HepG2 (cell line): Measurements from ENCODE around the gene ZNF792. TPM values are rescaled to one million over a fixed set of nuclear protein-coding genes. Genes with fewer than 3 reads are reported as not detected.
A peak's percentile ranks its signal among the peaks of the same experiment; 100 is the strongest.

Experiments
- ATAC-seq: fragments of 200-7000 bp; cut with Tn5 transposase; 3 replicates; pipeline ENCODE4 v1.9.1; 2020; ENCODE audit warnings: mild to moderate bottlenecking, moderate library complexity
- BruUV-seq: library from RNA; stranded (reverse); fragments of 400-500 nt; replicated peaks from 2 replicates; lab custom pipeline; 2021; lab: Mats Ljungman, UMichigan
- CTCF ChIA-PET: fragments of 300-600 bp; formaldehyde crosslinking; extraction: SDS; loops from one replicate; lab custom pipeline; 2021; ENCODE audit warnings: low total read pairs, inconsistent platforms, low intra/inter-chr PET ratio; lab: Yijun Ruan, JAX
- POLR2A ChIA-PET: fragments of 350-600 bp; sonication (Branson Sonifier 250); formaldehyde crosslinking; loops from one replicate; lab custom pipeline; 2020; ENCODE audit warnings: antibody characterized with exemption, inconsistent platforms; lab: Yijun Ruan, JAX
- DNase-seq: peaks from one replicate; pipeline ENCODE4 v3.0.0-alpha.2; 2015; ENCODE audit warnings: low spot score
- FAIRE-seq: peaks from 3 replicates; lab custom pipeline; 2011; peaks lifted over from hg19 to GRCh38; lab: Jason Lieb, UNC
- H2AFZ ChIP-seq: one replicate; pipeline ENCODE4 v1.6.1; 2011; ENCODE audit warnings: low read length, inconsistent platforms
- H3K27ac ChIP-seq: fragments of 300-600 bp; 3 replicates; pipeline ENCODE4 v1.8.0; 2011; ENCODE audit warnings: mixed run types, mild to moderate bottlenecking, mixed read lengths, low read length, inconsistent platforms; ENCODE audit not compliant: insufficient read depth; ENCODE audit errors: extremely low read length
- H3K27me3 ChIP-seq, 2 experiments: fragments of 200-600 bp in 1 of 2; 2 replicates in 1 of 2; 3 replicates in 1 of 2; pipeline versions ENCODE4 v1.6.0 to v1.8.0; 2011; ENCODE audit warnings: low read length in 2 of 2, mild to moderate bottlenecking in 2 of 2, moderate library complexity in 2 of 2, inconsistent platforms in 1 of 2; ENCODE audit not compliant: insufficient read depth in 2 of 2, control insufficient read depth in 1 of 2
- H3K36me3 ChIP-seq, 2 experiments: fragments of 200-600 bp in 1 of 2; replicated peaks in 1 of 2; 2 replicates in 1 of 2; 3 replicates in 1 of 2; pipeline versions ENCODE4 v1.5.1 to v1.8.0; 2011; ENCODE audit warnings: low read length in 2 of 2, inconsistent platforms in 1 of 2; ENCODE audit not compliant: insufficient read depth in 2 of 2, control insufficient read depth in 1 of 2
- H3K4me1 ChIP-seq: 2 replicates; pipeline ENCODE4 v1.5.1; 2012; ENCODE audit warnings: low read length, inconsistent platforms; ENCODE audit not compliant: insufficient read depth
- H3K4me2 ChIP-seq: 2 replicates; pipeline ENCODE4 v1.6.0; 2011; ENCODE audit warnings: low read depth, low read length, inconsistent platforms
- H3K4me3 ChIP-seq, 3 experiments: fragments of 200-600 bp in 1 of 3; sonication (generic), shearing (Covaris generic) in 1 of 3; replicated peaks in 1 of 3; 2 replicates each; pipeline ENCODE4 v1.5.1; 2011 to 2016; ENCODE audit warnings: low read length in 3 of 3, inconsistent platforms in 2 of 3, low read depth in 2 of 3, mild to moderate bottlenecking in 2 of 3, control low read depth in 1 of 3, mixed read lengths in 1 of 3; ENCODE audit not compliant: insufficient read depth in 1 of 3
- H3K79me2 ChIP-seq: one replicate; pipeline ENCODE4 v1.6.1; 2011; ENCODE audit warnings: low read length, inconsistent platforms; ENCODE audit not compliant: insufficient read depth
- H3K9ac ChIP-seq: 2 replicates; pipeline ENCODE4 v1.6.0; 2011; ENCODE audit warnings: mild to moderate bottlenecking, low read depth, low read length, inconsistent platforms; ENCODE audit not compliant: insufficient read depth
- H3K9me3 ChIP-seq: 2 replicates; pipeline ENCODE4 v1.5.1; 2012; ENCODE audit warnings: mild to moderate bottlenecking, low read length
- H4K20me1 ChIP-seq: 2 replicates; pipeline ENCODE4 v1.6.0; 2011; ENCODE audit warnings: inconsistent platforms, mild to moderate bottlenecking, low read length, moderate library complexity; ENCODE audit not compliant: insufficient read depth
- KDM5B ChIP-seq: sonication (generic); formaldehyde crosslinking; IDR thresholded peaks from 2 replicates; pipeline ENCODE4 v1.4.0; 2020; ENCODE audit warnings: missing genetic modification reagents, mild to moderate bottlenecking, borderline replicate concordance
- NRL ChIP-seq: sonication (generic); formaldehyde crosslinking; IDR thresholded peaks from 2 replicates; pipeline ENCODE4 v1.5.0; 2020; ENCODE audit warnings: missing genetic modification reagents, mild to moderate bottlenecking, moderate library complexity, borderline replicate concordance
- SAP130 ChIP-seq: IDR thresholded peaks from 2 replicates; pipeline ENCODE4 v1.6.1; 2016; ENCODE audit warnings: low read depth
- ZMAT3 ChIP-seq: sonication (generic); formaldehyde crosslinking; conservative IDR thresholded peaks from 2 replicates; pipeline ENCODE4 v1.7.0; 2021; ENCODE audit warnings: missing genetic modification reagents
- ZNF101 ChIP-seq: sonication (generic); formaldehyde crosslinking; IDR thresholded peaks from 2 replicates; pipeline ENCODE4 v1.4.0; 2020; ENCODE audit warnings: mild to moderate bottlenecking, low read depth, missing genetic modification reagents, borderline replicate concordance
- ZNF280B ChIP-seq: sonication (generic); formaldehyde crosslinking; IDR thresholded peaks from 2 replicates; pipeline ENCODE4 v1.5.0; 2020; ENCODE audit warnings: missing genetic modification reagents, mild to moderate bottlenecking, borderline replicate concordance
- ZNF609 ChIP-seq: sonication (generic); formaldehyde crosslinking; IDR thresholded peaks from 2 replicates; pipeline ENCODE4 v1.4.0; 2020; ENCODE audit warnings: mild to moderate bottlenecking, missing genetic modification reagents, borderline replicate concordance
- ZNF687 ChIP-seq: sonication (generic); formaldehyde crosslinking; IDR thresholded peaks from 2 replicates; pipeline ENCODE4 v1.5.1; 2020; ENCODE audit warnings: mild to moderate bottlenecking, missing genetic modification reagents, moderate library complexity
- WGBS: methylation state at CpG from one replicate; pipeline ENCODE4 v1.1.6; 2017; ENCODE audit warnings: low lambda C conversion rate; 5-methylcytosine and 5-hydroxymethylcytosine counted together
- in situ Hi-C: cut with HindIII; loops from 2 replicates; pipeline ENCODE4 v1.10.0; 2017; ENCODE audit warnings: low pct_unique_long_range_greater_than_20kb; ENCODE audit not compliant: extremely low pct_ligation_motif_present
- intact Hi-C: fragments of 100-400 bp; cut with micrococcal nuclease; formaldehyde crosslinking; loops from one replicate; pipeline ENCODE4 v1.10.0; 2022; ENCODE audit not compliant: unreplicated experiment
- polyA plus RNA-seq, 8 experiments: library from polyadenylated mRNA; depleted of rRNA in 3 of 8; stranded (reverse) in 7 of 8; unstranded in 1 of 8; fragments of >200 nt; fragmentation: Illumina TruSeq in 4 of 8; extraction: Trizol in 4 of 8; gene quantifications; 2 replicates each; pipeline versions ENCODE4 v1.2.1 to v1.2.3, GENCODE V29; 2011 to 2016; ENCODE audit warnings: low read depth in 4 of 8, missing spikeins in 1 of 8, mixed read lengths in 1 of 8; ENCODE audit not compliant: insufficient read depth in 1 of 8
- total RNA-seq, 5 experiments: library from RNA; depleted of rRNA; stranded (reverse); fragments of >200 nt; fragmentation: Illumina TruSeq; extraction: Trizol; gene quantifications; 2 replicates each; pipeline ENCODE4 v1.2.3, GENCODE V29; 2016; ENCODE audit warnings: low read depth in 1 of 5

Gene ZNF792
- total and polyA plus RNA-seq, 2 of the 13 experiments (the other 11 are each of a cell fraction or from before 2014, with no cell fraction given), result 5.5 to 11.5 TPM

DNA sequence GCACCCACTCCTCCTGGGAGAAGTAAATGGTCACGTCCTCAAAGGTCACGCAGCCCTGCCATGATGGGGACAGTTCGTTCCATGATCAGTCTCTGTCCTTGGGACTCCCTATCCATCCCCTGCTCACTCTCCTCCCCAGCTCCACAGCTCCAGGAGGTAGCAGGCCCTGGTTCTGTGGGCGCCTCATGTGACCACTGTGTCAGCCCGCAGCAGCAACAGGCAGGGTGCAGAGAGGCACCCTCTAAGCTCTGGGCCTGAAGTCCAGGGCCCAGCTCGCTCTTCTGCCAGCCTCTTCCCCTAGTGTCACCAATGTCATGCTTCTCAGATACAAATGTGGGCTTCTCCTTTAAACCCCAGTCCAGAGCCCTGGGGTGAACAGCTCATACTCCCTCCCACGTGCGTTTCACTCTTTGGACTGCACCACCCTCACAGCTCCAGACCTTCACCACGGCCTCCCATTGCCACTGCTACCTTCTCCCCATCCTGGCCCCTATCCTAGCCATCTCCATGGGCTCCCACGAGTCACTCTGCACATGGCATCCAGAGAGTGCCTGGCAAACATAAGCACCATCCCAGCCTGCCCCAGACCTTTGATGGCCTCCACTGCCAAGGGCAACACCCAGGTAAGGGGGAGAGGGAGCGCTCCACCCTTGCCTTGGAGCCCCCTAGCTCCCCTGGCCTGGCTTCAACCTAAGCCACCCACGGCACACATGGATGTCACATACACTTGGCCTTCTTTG lies 2.9 kb downstream of the ZNF792 start:
- in situ Hi-C loops (no loop called here), intact Hi-C loops (no loop called here)
- Histone ChIP-seq H3K4me3 (peak overlapping the region; percentile 17 to 96 (median 87); a peak in 3 of 6 replicates), H2AFZ (no peak overlapping the region), H3K9me3 (0 out of 2 replicates have a peak, but pooled peaks cover 6% of the 10 kb centered on the region), H3K4me2 (peak overlapping the region; percentile 87), H3K36me3 (peaks cover 28 to 46% of the 10 kb centered on the region in 2 experiments), H4K20me1 (peaks cover 23% of the 10 kb centered on the region; the same call in 1 of the 2 replicates), H3K27ac (no peak overlapping the region), H3K79me2 (peaks cover 33% of the 10 kb centered on the region), H3K27me3 (peaks cover 0 to 3% of the 10 kb centered on the region in 2 experiments; a peak in 1 of 5 replicates), H3K4me1 (peaks cover 40% of the 10 kb centered on the region), H3K9ac (peak overlapping the region; percentile 25; the same call in 1 of the 2 replicates)
- CTCF ChIA-PET, result no interaction called here
- no TSS peak for BruUV-seq
- FAIRE-seq, result no peak
- no peak for ATAC-seq
- POLR2A ChIA-PET, result no interaction called here
- TF ChIP-seq ZNF101 (no peak), KDM5B (CRISPR knock-in tag) (peak; percentile 36; the same call in 1 of the 2 replicates), SAP130 (CRISPR knock-in tag) (0 out of 2 replicates have a peak, but pooled peaks have one; percentile 20), ZMAT3 (CRISPR knock-in tag) (no peak), ZNF609 (no peak), NRL (CRISPR knock-in tag) (0 out of 2 replicates have a peak, but pooled peaks have one; percentile 20), ZNF687 (CRISPR knock-in tag) (peak; percentile 53), ZNF280B (CRISPR knock-in tag) (0 out of 2 replicates have a peak, but pooled peaks have one; percentile 21)
- DNase-seq, result no peak
- WGBS, result 81% methylated on average over 9 of the region's 12 CpGs
